BLaER1 (cell line): Measurements from ENCODE around the gene TRAPPC6A.
A peak's percentile ranks its signal among the peaks of the same experiment; 100 is the strongest.

Experiments
- H3K27ac ChIP-seq: shearing (Covaris generic); formaldehyde crosslinking; 2 replicates; pipeline ENCODE4 v1.8.1; 2022
- H3K27me3 ChIP-seq: shearing (Covaris generic); formaldehyde crosslinking; 2 replicates; pipeline ENCODE4 v1.8.1; 2022
- H3K36me3 ChIP-seq: shearing (Covaris generic); formaldehyde crosslinking; 2 replicates; pipeline ENCODE4 v1.8.1; 2022
- H3K4me1 ChIP-seq: shearing (Covaris generic); formaldehyde crosslinking; 2 replicates; pipeline ENCODE4 v1.8.1; 2022
- H3K4me2 ChIP-seq: shearing (Covaris generic); formaldehyde crosslinking; 2 replicates; pipeline ENCODE4 v1.8.1; 2022
- H3K4me3 ChIP-seq: shearing (Covaris generic); formaldehyde crosslinking; 2 replicates; pipeline ENCODE4 v1.8.1; 2022
- H3K9ac ChIP-seq: shearing (Covaris generic); formaldehyde crosslinking; 2 replicates; pipeline ENCODE4 v1.8.1; 2022
- H3K9me3 ChIP-seq: shearing (Covaris generic); formaldehyde crosslinking; 2 replicates; pipeline ENCODE4 v1.8.1; 2022
- H4K20me1 ChIP-seq: shearing (Covaris generic); formaldehyde crosslinking; 2 replicates; pipeline ENCODE4 v1.8.1; 2022
- Cebpa-rat ChIP-seq: shearing (Covaris generic); IDR thresholded peaks from 2 replicates; pipeline ENCODE4 v1.8.1; 2022

TRAPPC6A gene

GRCh38 chr19:45142726-45143110 lies 35.3 kb downstream of the TRAPPC6A start:
- Histone ChIP-seq H4K20me1 (peaks cover 39% of the 10 kb centered on the region; the same call in 1 of the 2 replicates), H3K27ac (peak overlapping the region; percentile 60), H3K4me2 (no peak overlapping the region), H3K9me3 (no peaks in the 10 kb centered on the region), H3K27me3 (no peaks in the 10 kb centered on the region), H3K4me1 (peaks cover 32% of the 10 kb centered on the region), H3K4me3 (no peak overlapping the region), H3K9ac (peak overlapping the region; percentile 61), H3K36me3 (peaks cover 81% of the 10 kb centered on the region)
- no peak for TF ChIP-seq Cebpa-rat

DNA sequence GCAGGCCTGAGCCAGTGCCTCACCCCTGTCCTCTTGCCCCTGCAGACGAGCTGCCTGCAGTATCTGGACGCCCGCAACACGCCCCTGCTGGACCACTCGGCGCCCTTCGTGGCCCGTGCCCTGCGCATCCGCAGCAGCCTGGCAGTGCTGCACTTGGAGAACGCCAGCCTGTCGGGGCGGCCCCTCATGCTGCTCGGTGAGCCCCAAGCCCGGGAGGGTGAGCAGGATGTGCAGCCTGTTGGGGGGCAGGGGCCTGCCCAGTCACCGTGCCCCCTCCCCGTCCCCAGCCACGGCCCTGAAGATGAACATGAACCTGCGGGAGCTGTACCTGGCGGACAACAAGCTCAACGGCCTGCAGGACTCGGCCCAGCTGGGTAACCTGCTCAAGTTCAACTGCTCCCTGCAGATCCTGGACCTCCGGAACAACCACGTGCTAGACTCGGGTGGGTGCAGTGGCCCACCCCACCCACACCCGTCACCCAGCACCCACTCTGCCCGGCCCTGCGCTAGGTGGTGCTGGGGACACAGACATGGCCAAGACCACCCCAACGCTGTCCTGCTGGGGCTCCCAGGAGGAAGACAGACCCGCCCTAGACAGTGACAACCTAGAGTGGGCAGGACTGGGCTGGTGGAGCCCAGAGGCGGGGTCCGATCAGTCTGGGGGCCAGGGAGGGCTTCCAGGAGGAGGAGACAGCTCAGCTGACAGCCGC lies 35.9 kb downstream of the TRAPPC6A start:
- peak overlapping the region; percentile 61 for H3K9ac ChIP-seq
- H3K36me3 ChIP-seq = peaks cover 76% of the 10 kb centered on the region
- H3K9me3 ChIP-seq = no peaks in the 10 kb centered on the region
- H3K4me2 ChIP-seq = no peak overlapping the region
- peaks cover 44% of the 10 kb centered on the region; the same call in 1 of the 2 replicates for H4K20me1 ChIP-seq
- H3K4me3 ChIP-seq = no peak overlapping the region
- H3K27ac ChIP-seq = peak overlapping the region; percentile 60; the same call in 1 of the 2 replicates
- TF ChIP-seq Cebpa-rat = no peak
- no peaks in the 10 kb centered on the region for H3K27me3 ChIP-seq
- peaks cover 38% of the 10 kb centered on the region for H3K4me1 ChIP-seq

DNA sequence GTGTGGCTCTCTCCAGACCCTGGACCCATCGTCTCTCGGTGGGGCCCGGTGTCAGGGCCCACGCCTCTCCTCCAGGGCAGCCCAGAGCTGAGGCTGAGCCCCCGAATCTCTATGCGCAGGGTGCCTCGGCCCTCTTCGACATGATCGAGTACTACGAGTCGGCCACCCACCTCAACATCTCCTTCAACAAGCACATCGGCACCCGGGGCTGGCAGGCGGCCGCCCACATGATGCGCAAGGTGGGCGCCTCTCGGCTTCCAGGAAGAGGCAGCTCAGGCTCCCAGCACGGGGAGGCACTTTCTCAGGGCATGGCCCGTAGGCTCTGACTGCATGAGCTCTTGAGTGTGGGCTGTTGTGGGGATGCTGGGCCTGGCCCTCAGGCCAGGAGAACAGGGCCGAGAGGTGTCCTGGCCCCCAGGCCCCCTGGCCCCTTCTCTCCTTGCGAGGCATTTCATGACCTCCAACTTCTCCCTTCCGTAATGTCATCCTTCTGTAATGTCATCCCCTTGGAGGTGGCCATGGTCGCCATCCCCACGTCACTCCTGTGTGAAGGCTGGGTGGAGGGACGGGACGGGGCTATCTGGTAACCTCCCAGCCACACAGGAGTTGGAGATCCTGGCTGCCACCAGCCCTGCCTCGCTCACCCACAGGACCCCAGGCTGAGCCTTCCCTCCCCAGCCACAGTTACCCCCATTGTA lies 36.7 kb downstream of the TRAPPC6A start:
- H3K4me2 ChIP-seq = no peak overlapping the region
- H3K4me3 ChIP-seq = no peak overlapping the region
- peaks cover 52% of the 10 kb centered on the region; the same call in 1 of the 2 replicates for H4K20me1 ChIP-seq
- no peaks in the 10 kb centered on the region for H3K27me3 ChIP-seq
- TF ChIP-seq Cebpa-rat = no peak
- no peak overlapping the region for H3K27ac ChIP-seq
- no peaks in the 10 kb centered on the region for H3K9me3 ChIP-seq
- peaks cover 68% of the 10 kb centered on the region for H3K36me3 ChIP-seq
- H3K4me1 ChIP-seq = peaks cover 46% of the 10 kb centered on the region
- no peak overlapping the region for H3K9ac ChIP-seq

GRCh38 chr19:45140533-45140932 lies 37.5 kb downstream of the TRAPPC6A start:
- TF ChIP-seq Cebpa-rat = no peak
- Histone ChIP-seq H3K27ac (peak overlapping the region; percentile 7; the same call in 1 of the 2 replicates), H3K4me2 (no peak overlapping the region), H3K27me3 (no peaks in the 10 kb centered on the region), H3K4me1 (peaks cover 54% of the 10 kb centered on the region), H3K4me3 (no peak overlapping the region), H4K20me1 (peaks cover 54% of the 10 kb centered on the region; the same call in 1 of the 2 replicates), H3K36me3 (peaks cover 61% of the 10 kb centered on the region), H3K9me3 (no peaks in the 10 kb centered on the region), H3K9ac (no peak overlapping the region)

- Histone ChIP-seq H3K27ac (0 out of 2 replicates have a peak overlapping the region, but pooled peaks have one; percentile 26), H3K9me3 (no peaks in the 10 kb centered on the region), H3K4me2 (no peak overlapping the region), H3K4me3 (no peak overlapping the region), H3K27me3 (no peaks in the 10 kb centered on the region), H4K20me1 (peaks cover 54% of the 10 kb centered on the region; the same call in 1 of the 2 replicates), H3K4me1 (peaks cover 58% of the 10 kb centered on the region), H3K36me3 (peaks cover 56% of the 10 kb centered on the region), H3K9ac (no peak overlapping the region)
- TF ChIP-seq Cebpa-rat = no peak
These were observed 37.9 kb downstream of the TRAPPC6A start for GRCh38 chr19:45140144-45140503.

- H3K4me1 ChIP-seq = peaks cover 64% of the 10 kb centered on the region
- peaks cover 50% of the 10 kb centered on the region for H3K36me3 ChIP-seq
- no peaks in the 10 kb centered on the region for H3K9me3 ChIP-seq
- H4K20me1 ChIP-seq = peaks cover 49% of the 10 kb centered on the region; the same call in 1 of the 2 replicates
- H3K4me2 ChIP-seq = no peak overlapping the region
- peak overlapping the region; percentile 26; the same call in 1 of the 2 replicates for H3K27ac ChIP-seq
- H3K27me3 ChIP-seq = no peaks in the 10 kb centered on the region
- H3K9ac ChIP-seq = no peak overlapping the region
- TF ChIP-seq Cebpa-rat = no peak
- no peak overlapping the region for H3K4me3 ChIP-seq
These were observed 38.5 kb downstream of the TRAPPC6A start for GRCh38 chr19:45139286-45140143.

DNA sequence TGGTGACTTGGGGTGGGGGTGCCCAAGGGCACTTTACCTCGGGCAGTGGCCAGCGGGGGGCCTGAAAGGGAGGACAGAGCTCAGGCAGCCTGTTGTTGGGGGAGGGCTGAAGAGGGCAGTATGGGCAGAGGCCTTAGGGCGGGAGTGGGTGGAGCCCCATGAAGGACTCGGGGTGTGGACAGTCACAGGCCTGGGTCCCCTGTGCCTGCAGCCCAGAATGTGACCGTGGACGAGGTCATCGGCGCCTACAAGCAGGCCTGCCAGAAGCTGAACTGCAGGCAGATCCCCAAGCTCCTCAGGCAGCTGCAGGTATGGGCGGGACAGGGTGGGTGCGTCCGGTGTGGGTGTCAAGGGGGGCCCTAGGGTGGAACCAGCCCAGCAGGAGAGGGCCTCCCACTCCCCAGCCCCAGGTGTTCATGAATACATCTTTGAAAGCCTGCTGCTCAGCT lies 39.7 kb downstream of the TRAPPC6A start:
- no peak for TF ChIP-seq Cebpa-rat
- Histone ChIP-seq H3K4me2 (peak overlapping the region; percentile 97), H3K4me1 (peaks cover 69% of the 10 kb centered on the region), H3K36me3 (peaks cover 38% of the 10 kb centered on the region), H4K20me1 (peaks cover 44% of the 10 kb centered on the region; the same call in 1 of the 2 replicates), H3K9ac (no peak overlapping the region; the same call in 1 of the 2 replicates), H3K4me3 (no peak overlapping the region), H3K9me3 (no peaks in the 10 kb centered on the region), H3K27me3 (no peaks in the 10 kb centered on the region), H3K27ac (peak overlapping the region; percentile 89)

GRCh38 chr19:45137179-45137761 lies 40.8 kb downstream of the TRAPPC6A start:
- no peak for TF ChIP-seq Cebpa-rat
- H3K9me3 ChIP-seq = no peaks in the 10 kb centered on the region
- H3K27ac ChIP-seq = peak overlapping the region; percentile 89
- peak overlapping the region; percentile 53 for H3K4me3 ChIP-seq
- no peaks in the 10 kb centered on the region for H3K27me3 ChIP-seq
- H4K20me1 ChIP-seq = peaks cover 37% of the 10 kb centered on the region; the same call in 1 of the 2 replicates
- H3K36me3 ChIP-seq = peaks cover 30% of the 10 kb centered on the region
- H3K4me1 ChIP-seq = peaks cover 67% of the 10 kb centered on the region
- peak overlapping the region; percentile 97 for H3K4me2 ChIP-seq
- peak overlapping the region; percentile 77 for H3K9ac ChIP-seq
